Measurements from ENCODE around the gene KRT3. TPM values are rescaled to one million over a fixed set of nuclear protein-coding genes. Genes with fewer than 3 reads are reported as not detected.

The KRT3 gene
- total and polyA plus RNA-seq, 10 of the 15 experiments (the other 5 are each of a cell fraction or from before 2014, with no cell fraction given) = not detected

DNA sequence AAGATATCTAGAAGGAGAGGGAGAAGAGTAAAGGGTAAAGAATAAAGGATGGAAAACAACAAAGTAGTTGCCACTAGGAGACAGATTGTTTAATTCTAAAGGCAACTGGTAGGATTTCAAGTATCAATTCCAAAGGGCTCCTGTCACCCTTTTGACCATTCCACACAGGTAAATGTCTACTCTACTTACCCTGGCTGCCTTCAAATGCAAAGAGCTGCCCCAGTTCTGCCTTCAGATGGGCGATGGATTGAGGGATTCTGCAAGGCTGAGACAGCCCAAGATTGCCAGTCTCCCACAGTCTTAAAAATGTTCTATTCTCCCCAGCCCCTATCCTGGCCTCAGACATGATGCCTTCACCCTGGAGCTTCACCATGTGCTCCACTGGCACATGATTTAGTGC is 30.2 kb downstream of the KRT3 start (continued):
- TF ChIP-seq, protein P1, sequence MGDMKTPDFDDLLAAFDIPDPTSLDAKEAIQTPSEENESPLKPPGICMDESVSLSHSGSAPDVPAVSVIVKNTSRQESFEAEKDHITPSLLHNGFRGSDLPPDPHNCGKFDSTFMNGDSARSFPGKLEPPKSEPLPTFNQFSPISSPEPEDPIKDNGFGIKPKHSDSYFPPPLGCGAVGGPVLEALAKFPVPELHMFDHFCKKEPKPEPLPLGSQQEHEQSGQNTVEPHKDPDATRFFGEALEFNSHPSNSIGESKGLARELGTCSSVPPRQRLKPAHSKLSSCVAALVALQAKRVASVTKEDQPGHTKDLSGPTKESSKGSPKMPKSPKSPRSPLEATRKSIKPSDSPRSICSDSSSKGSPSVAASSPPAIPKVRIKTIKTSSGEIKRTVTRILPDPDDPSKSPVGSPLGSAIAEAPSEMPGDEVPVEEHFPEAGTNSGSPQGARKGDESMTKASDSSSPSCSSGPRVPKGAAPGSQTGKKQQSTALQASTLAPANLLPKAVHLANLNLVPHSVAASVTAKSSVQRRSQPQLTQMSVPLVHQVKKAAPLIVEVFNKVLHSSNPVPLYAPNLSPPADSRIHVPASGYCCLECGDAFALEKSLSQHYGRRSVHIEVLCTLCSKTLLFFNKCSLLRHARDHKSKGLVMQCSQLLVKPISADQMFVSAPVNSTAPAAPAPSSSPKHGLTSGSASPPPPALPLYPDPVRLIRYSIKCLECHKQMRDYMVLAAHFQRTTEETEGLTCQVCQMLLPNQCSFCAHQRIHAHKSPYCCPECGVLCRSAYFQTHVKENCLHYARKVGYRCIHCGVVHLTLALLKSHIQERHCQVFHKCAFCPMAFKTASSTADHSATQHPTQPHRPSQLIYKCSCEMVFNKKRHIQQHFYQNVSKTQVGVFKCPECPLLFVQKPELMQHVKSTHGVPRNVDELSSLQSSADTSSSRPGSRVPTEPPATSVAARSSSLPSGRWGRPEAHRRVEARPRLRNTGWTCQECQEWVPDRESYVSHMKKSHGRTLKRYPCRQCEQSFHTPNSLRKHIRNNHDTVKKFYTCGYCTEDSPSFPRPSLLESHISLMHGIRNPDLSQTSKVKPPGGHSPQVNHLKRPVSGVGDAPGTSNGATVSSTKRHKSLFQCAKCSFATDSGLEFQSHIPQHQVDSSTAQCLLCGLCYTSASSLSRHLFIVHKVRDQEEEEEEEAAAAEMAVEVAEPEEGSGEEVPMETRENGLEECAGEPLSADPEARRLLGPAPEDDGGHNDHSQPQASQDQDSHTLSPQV (IDR thresholded peaks at IDR 0.05) = no peak
- TF ChIP-seq NFYB (IDR thresholded peaks at IDR 0.05; ENCODE audit: insufficient read depth, low read depth, low read length) (no peak), SPI1 (IDR thresholded peaks at IDR 0.05; ENCODE audit: borderline replicate concordance, insufficient read depth, low read depth, low read length) (no peak)
- TF ChIP-seq, protein P2, sequence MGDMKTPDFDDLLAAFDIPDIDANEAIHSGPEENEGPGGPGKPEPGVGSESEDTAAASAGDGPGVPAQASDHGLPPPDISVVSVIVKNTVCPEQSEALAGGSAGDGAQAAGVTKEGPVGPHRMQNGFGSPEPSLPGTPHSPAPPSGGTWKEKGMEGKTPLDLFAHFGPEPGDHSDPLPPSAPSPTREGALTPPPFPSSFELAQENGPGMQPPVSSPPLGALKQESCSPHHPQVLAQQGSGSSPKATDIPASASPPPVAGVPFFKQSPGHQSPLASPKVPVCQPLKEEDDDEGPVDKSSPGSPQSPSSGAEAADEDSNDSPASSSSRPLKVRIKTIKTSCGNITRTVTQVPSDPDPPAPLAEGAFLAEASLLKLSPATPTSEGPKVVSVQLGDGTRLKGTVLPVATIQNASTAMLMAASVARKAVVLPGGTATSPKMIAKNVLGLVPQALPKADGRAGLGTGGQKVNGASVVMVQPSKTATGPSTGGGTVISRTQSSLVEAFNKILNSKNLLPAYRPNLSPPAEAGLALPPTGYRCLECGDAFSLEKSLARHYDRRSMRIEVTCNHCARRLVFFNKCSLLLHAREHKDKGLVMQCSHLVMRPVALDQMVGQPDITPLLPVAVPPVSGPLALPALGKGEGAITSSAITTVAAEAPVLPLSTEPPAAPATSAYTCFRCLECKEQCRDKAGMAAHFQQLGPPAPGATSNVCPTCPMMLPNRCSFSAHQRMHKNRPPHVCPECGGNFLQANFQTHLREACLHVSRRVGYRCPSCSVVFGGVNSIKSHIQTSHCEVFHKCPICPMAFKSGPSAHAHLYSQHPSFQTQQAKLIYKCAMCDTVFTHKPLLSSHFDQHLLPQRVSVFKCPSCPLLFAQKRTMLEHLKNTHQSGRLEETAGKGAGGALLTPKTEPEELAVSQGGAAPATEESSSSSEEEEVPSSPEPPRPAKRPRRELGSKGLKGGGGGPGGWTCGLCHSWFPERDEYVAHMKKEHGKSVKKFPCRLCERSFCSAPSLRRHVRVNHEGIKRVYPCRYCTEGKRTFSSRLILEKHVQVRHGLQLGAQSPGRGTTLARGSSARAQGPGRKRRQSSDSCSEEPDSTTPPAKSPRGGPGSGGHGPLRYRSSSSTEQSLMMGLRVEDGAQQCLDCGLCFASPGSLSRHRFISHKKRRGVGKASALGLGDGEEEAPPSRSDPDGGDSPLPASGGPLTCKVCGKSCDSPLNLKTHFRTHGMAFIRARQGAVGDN (IDR thresholded peaks at IDR 0.05) = no peak

All from GM12878 (cell line).